GM18499 (cell line): ENCODE measurements around the gene TIMM17A.
A peak's percentile ranks its signal among the peaks of the same experiment; 100 is the strongest.

Experiments used
- ATAC-seq: cut with Tn5 transposase; IDR thresholded peaks from one replicate; pipeline ENCODE4 v1.9.1; 2021; ENCODE audit warnings: moderate number of reproducible peaks; ENCODE audit not compliant: insufficient read depth, unreplicated experiment

The TIMM17A gene

DNA sequence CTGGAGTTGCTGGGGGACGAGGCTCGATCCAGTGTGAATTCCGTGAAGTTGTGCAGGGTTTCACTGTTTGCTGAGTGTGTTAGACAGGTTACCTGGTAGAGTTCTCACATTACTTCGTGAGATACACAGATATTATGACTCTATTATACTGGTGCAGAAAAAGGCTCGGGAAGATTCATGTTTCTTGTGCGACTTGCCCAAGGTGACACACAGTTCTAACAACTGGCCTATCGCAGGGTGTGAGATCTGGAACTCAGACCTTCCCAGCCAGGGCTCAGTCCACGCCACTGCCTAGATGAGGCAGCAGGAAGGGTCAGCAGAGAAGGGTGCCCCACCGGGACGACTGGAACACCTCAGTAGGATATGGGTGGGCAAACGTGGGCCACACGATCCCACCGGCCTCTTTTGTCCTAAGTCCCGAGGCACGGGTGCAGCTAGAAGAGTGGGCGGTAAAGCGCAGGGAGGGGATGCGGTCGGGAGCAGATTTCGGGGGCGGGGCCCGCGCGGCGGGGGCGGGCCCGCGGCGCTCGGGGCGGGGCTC, 26.8 kb downstream of the TIMM17A start:
- no peak for ATAC-seq

GRCh38 chr1:201982623-201983379, 27.5 kb downstream of the TIMM17A start, which contains the start of gene RNPEP:
RNPEP (plus strand) TSS chr1:201982648; CDS start chr1:201982667, 19 bp downstream.
- ATAC-seq: no peak

GRCh38 chr1:201983380-201983805, 28.1 kb downstream of the TIMM17A start:
- ATAC-seq: no peak

DNA sequence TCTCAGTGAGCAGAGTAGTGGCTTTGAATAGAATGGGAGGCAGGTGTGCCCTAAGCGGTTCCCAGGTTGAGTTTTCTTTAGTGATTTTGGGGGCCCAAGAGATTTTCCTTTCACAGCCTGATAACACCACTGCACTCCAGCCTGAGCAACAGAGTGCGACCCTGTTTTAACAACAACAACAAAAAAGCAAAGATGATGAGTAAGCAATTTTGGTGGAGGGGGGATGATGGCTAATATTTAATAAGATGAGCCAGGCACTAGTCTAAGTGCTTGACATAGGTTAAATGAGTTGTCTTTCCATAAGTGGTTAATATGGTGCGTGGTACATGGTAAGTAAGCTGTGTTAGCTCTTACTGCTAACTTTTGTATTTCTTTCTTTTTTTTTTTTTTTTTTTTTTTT, 29.1 kb downstream of the TIMM17A start:
- ATAC-seq: no peak

DNA sequence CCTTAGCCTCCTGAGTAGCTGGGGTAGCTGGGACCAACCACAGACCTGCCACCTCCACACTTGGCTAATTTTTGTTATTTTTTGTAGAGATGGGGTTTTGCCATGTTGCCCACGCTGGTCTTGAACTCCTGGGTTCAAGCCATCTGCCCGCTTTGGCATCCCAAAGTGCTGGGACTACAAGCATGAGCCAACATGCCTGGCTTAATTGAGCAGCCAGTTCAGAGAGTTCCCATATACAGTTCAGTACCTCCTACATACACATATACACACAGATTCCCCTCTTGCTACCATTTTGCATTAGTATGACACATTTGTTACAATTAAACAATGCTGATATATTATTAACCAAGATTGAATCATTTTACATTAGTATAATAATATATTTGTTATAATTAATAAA, 30.1 kb downstream of the TIMM17A start:
- ATAC-seq: no peak

DNA sequence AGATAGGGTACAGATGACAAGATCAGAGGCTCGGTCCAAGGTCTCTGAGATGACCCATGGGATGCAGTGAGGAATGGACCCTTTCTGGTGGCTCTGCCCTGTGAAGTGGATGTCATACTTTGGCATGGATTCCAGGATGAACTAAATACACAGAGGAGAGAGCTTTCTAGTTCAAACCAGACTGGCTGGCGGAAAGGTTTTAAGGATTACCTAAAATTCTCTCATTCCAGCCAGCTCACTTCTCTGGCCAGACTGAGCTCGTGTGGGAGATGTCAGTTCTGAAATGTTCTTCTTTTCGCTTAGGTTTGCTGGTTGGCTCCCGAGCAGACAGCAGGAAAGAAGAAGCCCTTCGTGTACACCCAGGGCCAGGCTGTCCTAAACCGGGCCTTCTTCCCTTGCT, 33.3 kb downstream of the TIMM17A start:
- no peak for ATAC-seq

- no peak for ATAC-seq
Observed at GRCh38 chr1:201989354-201990128, 34.2 kb downstream of the TIMM17A start.

- no peak for ATAC-seq
Observed at GRCh38 chr1:201990427-201990826, 35.1 kb downstream of the TIMM17A start.

DNA sequence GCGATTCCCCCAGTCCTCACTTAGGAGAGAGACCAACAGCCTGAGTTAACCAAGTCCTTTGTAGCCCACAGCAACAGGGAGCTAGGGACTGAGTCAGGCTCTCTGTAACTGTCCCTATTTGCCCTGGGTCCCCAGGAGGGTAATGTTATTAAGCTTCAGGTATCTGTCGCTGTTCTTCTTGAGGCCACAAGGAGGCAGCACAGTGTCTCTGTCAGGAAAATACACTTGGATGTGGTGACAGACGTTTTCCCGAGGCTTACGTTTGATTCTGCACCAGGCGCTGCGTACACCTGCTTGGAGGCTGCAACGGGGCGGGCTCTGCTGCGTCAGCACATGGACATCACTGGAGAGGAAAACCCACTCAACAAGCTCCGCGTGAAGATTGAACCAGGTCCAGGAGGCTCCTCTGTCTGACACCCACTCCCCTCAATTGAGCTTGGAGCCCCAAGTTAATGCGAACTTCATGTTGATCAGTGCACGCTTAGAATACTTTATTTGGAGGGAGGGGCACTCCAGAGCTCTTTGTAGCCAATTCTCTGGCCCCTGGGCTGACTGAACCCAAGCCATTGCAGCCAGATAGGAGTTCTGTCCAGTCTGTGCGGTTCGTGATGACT, 44.4 kb downstream of the TIMM17A start:
- no peak for ATAC-seq

- ATAC-seq: no peak
Observed at GRCh38 chr1:202002507-202002906, 47.2 kb downstream of the TIMM17A start.

DNA sequence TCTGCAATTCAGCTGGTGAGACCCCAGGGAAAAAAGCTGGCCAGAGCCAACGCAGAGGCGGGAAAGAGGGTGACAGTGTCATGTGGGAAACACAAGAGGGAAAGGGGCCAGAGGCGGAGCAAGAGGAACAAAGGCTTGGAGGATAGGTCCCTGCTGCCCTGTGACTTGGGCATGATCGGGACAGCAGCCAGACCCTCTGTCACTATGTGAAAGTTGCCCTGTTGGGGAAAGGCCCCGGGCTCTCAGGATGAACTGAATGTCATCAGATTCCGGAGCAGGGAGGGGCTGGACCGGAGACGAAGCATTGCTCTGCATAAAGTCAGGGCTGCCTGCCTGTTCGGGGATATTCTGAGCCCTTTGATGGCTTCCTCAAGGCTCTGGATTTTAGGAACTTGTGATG, 49.4 kb downstream of the TIMM17A start:
- no peak for ATAC-seq

DNA sequence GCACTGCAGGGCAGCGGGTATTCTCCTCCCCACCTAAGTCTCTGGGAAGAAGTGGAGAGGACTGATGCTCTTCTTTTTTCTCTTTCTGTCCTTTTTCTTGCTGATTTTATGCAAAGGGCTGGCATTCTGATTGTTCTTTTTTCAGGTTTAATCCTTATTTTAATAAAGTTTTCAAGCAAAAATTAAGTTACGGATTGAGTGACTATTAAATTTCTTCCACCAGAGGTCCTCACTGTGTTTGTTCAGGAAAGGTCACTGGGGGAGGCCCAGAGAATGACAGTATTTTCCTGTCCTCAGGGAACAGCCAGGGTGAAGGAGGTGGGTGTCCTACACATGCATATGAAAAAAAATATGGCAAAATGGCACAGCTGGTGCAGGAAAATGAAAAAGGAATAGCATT, 50.7 kb downstream of the TIMM17A start:
- no peak for ATAC-seq

- no peak for ATAC-seq
Observed at GRCh38 chr1:202007304-202007703, 52.0 kb downstream of the TIMM17A start.

DNA sequence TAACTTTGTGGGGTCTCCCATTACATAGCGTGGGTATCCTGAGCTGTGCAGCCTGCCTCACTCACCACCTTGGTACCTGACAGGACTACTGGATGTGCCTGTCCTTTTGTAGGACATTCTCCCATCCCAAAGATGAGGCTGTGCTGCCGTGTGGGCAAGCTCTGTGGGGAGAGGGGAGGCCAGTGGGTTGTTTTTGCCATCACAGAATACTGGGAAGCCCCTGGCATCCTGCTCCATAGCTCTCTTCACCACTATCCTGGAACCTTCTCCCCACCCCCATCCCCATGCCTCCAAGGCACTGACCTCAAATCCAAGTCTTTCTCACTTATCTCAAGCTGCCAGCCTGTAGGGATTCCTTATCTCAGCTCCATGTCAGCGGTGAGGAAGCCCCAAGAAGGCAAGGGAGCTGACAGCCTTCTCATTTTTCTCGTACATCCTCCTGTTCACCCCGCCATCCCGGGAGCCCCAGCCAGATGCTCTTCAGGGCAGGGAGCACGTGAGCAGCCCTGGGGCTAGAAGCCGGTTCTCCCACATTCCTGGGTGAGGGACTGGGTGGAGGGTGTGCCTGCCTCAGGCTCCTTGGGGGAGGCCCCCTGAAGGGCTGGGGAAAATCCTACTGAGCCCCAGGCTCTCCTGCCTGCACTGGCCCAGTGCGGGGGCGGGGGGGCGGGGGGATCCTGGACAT, 52.6 kb downstream of the TIMM17A start:
- no peak for ATAC-seq

GRCh38 chr1:202009326-202010179, 54.2 kb downstream of the TIMM17A start:
- ATAC-seq: no peak

DNA sequence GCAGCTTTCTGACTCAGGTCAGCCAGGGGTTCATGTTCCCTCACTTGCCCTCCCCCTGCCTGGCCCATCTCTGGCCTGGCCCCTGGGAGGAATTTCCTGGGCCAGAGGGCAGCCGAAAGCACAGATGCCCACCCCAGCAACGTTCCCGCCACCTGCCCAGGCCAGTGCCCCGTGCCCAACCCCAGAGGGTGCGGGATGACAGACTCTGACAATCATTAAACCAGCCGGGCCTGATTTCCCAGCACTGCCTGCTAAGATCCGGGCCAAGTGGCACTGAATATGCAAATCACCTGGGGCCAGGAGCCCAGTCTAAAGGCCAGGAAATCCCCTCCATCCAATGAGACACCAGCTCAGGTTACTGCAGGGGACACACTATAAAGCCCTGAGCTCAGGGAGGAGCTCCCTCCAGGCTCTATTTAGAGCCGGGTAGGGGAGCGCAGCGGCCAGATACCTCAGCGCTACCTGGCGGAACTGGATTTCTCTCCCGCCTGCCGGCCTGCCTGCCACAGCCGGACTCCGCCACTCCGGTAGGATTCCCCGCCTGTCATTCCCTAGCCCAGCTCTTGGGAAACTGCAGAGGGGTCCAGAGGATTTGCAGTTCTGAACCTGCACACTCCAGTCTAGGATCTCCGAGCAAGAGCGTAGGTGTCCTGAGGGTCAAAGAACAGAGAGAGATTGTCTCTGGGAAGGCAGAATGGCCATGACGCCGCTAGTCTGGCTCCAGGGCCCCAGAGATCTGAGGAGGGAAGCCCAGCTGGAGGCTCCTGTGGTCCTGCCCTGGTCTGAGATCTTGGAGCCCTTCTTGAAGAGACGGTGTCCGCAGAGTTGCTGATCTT, 55.1 kb downstream of the TIMM17A start, which contains the start of gene ELF3:
TSS of gene ELF3 (plus strand) at position 408 of the 836 bp plus-strand sequence. CDS start 550 bp downstream, outside the sequence.
- peak; percentile 48 for ATAC-seq

DNA sequence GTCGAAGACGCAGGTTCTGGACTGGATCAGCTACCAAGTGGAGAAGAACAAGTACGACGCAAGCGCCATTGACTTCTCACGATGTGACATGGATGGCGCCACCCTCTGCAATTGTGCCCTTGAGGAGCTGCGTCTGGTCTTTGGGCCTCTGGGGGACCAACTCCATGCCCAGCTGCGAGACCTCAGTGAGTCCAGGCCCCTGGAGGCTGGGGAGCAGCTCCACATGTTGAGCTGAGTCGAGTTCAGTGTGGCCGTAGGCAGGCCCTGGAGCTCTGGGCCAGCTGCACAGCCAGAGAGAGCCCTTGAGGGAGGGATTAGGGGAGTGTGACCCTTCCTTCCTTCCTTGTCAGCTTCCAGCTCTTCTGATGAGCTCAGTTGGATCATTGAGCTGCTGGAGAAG, 56.7 kb downstream of the TIMM17A start:
- no peak for ATAC-seq
